OCI-LY7 (cell line): ENCODE measurements around the gene SNX9.

ENCODE experiments used
- EZH2phosphoT487 ChIP-seq: fragments of 200-600 bp; sonication (generic); IDR thresholded peaks from 2 replicates; pipeline ENCODE4 v1.6.1; 2018; ENCODE audit warnings: low read depth, borderline replicate concordance, mild to moderate bottlenecking, mixed run types, antibody characterized with exemption, low read length, moderate library complexity, mixed read lengths
- TF ChIP-seq, protein P1 (sequence below): fragments of 200-600 bp; sonication (generic); conservative IDR thresholded peaks from 2 replicates; pipeline ENCODE4 v1.5.1; 2014; ENCODE audit warnings: mild to moderate bottlenecking, antibody characterized with exemption, low read length, moderate library complexity, mixed read lengths

DNA sequence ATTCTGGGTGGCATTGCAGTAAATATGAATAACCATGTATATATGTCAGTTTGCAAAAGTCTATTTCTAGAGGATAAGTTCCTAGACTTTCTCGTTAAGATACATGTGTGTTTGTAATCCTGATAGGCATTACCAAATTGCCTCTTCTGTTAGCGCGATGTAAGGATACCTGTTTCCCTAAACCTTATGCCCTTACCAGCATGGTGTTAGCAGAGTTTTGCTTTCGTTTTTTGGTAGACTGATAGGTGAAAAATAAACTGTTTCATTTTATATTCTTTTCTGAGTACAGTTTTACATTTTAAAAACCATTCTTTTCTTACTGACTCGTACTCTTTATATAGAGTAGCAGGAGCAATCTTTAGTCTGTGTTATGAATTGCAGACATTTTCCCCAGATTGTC is 32.3 kb downstream of the SNX9 start:
- TF ChIP-seq, protein P1, sequence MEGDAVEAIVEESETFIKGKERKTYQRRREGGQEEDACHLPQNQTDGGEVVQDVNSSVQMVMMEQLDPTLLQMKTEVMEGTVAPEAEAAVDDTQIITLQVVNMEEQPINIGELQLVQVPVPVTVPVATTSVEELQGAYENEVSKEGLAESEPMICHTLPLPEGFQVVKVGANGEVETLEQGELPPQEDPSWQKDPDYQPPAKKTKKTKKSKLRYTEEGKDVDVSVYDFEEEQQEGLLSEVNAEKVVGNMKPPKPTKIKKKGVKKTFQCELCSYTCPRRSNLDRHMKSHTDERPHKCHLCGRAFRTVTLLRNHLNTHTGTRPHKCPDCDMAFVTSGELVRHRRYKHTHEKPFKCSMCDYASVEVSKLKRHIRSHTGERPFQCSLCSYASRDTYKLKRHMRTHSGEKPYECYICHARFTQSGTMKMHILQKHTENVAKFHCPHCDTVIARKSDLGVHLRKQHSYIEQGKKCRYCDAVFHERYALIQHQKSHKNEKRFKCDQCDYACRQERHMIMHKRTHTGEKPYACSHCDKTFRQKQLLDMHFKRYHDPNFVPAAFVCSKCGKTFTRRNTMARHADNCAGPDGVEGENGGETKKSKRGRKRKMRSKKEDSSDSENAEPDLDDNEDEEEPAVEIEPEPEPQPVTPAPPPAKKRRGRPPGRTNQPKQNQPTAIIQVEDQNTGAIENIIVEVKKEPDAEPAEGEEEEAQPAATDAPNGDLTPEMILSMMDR: no peak
- no peak for TF ChIP-seq EZH2phosphoT487
